Activated T-helper 1 cell treated with Interleukin-2 at 50 U/mL for 16 hours (primary cell): Measurements from ENCODE around the gene NUDT4.
"Not testable (repeated sequence)": the region's sequence is repeated elsewhere in the genome, so short reads cannot be mapped to it uniquely, and the experiment has no call there.

ENCODE experiments used
- DNase-seq: peaks from one replicate; pipeline ENCODE4 v3.0.0-alpha.2; 2020; ENCODE audit warnings: low read depth

NUDT4 gene

DNA sequence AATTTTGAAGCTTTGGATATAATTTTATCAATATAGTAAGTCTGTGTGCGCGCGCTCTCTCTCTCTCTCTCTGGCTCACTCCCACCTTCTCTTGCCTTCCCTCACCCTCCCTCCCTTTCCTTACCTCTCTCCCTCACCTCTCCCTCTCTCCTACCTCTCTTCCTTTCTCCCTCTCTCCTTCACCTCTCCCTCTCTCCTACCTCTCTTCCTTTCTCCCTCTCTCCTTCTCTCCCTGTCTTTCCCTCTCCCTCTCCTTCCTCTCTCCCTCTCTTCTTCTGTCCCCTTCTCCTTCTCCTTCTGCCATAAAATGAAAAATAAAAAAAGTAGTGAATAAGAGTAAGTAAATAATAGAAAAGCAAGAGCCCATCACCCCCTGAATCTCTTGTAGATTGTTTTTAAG, 9.0 kb upstream of the NUDT4 start:
- no peak for DNase-seq

DNA sequence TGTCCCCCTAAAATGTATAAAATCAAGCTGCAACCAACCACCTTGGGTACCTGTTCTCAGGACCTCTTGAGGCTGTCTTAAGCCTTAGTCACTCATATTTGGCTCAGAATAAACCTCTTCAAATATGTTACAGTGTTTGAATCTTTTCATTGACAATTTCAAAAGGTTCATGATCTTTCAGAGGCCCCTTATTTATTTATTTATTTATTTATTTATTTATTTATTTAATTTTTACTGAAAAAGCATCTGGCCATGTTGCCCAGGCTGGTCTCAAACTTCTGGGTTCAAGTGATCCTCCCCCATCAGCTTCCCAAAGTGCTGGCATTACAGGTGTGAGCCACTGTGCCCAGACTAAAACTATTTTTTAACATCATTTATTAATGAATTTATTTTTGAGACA, 8.2 kb upstream of the NUDT4 start:
- no peak for DNase-seq

DNA sequence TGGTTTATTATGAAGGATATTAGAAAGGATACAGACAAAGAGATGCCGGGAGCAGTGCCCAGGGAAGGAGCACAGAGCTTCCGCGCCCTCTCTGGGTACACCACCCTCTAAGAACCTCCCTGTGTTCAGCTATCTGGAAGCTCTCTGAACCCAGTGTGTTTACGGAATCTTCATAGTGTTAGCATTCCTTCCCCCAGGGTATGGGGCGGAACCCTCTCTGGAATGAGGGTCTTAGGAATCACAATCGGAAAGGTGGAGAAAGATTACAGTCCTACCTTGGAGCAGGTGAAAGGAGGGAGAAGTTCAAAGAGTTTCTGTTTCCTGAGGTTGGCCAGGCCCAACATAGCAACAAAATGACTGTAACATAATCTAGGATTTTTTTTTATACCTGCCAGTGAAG, 6.8 kb upstream of the NUDT4 start:
- no peak for DNase-seq

DNA sequence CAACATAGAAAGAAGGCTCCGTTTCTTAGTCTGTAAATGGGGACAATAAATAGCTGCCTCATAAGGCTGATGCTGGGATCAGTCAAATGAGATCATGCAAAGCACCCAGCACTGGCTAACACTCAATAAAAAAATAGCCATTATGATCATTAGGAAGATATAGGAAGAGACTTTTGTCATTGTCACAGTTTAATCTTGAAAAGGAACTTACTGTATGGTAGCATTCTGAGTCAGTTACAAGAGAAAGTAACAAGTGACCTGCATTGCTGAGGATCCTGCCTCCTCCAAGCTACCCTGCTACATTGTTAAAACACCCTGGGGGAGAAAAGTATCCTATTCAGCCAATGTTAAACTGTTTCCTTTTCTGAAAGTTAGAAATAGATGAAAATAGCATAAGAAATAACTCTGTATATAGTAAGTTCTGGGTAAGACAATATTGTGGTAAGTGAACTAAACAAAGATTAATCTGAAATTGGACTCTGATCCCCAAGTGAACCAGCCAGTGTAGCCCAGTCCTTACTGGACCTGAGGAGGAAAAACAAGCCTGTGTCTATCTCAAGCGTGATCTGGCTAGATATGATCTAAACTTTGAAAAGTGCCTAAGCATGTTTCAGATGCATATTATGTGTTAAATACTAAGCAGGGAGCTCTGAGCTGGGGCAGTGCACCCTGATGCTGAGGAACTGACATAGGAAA, 3.6 kb upstream of the NUDT4 start:
- no peak for DNase-seq

DNA sequence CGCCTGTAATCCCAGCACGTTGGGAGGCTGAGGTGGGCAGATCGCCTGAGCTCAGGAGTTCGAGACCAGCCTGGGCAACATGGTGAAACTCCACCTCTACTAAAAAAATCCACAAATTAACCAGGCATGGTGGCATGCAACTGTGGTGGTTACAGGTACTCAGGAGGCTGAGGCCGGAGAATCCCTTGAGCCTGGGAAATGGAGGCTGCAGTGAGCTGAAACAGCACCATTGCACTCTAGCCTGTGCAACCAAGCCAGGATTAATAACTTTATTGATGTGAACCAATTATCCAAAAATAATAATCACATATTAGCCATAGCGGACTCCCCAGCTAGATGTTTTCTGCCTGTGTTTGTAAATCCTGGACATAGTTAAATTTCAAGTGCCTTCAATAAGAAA, 1.8 kb upstream of the NUDT4 start:
- DNase-seq, result no peak

GRCh38 chr12:93376436-93377251, 1.1 kb upstream of the NUDT4 start:
- DNase-seq, result no peak

DNA sequence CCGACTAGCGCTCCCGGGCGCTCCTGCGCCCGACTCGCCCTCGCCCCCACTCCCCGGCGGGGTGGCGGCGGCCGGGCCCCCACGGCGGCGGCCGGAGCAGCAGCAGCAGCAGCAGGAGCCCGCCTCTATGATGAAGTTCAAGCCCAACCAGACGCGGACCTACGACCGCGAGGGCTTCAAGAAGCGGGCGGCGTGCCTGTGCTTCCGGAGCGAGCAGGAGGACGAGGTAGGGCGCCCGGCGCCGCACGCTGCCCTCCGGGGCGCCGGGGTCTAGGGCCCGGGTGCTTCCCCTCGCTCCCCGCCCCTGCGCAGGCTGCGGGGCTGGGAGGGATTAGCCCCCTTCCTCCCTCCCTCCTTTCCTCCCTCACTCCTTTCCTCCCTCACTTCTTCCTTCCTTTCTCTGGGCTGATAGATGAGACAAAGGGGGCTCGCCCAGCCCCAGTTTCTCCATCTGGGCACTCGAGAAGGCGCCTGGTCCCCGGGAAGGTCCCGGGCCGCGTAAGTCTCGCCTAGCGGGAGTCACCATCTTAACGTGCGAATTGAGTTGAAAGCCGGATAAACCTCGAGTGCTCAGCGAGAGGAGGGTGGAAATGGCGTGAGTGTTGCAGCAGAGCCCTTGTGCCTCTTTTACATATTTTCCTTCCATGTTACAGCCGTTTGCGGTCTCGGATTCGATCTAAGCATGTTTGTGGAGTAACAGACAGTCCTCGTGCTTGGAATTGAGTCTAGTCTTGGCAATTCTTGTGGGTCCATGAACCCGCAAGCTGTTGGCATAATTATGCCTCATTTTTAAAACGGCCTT, 672 bp downstream of the NUDT4 start:
- DNase-seq, result peak; percentile 35

DNA sequence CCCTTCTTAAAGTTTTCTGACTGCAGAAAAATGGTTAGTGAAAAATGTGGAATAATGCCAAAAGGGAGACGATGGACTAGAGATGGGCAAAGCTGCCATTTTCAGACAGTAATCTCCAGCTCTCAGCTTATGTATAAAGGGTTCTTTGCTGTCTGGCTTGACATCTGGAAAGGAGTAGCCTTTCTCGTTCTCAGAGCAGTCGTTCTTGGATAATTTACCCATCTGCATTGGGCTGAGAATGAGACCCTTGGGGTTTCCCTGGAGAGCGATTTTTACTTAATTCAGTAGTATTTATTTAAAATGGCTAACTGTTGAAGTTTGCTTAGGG, 1.2 kb downstream of the NUDT4 start:
- DNase-seq, result no peak

- DNase-seq, result no peak
These were observed 1.7 kb downstream of the NUDT4 start for GRCh38 chr12:93379326-93379980.

DNA sequence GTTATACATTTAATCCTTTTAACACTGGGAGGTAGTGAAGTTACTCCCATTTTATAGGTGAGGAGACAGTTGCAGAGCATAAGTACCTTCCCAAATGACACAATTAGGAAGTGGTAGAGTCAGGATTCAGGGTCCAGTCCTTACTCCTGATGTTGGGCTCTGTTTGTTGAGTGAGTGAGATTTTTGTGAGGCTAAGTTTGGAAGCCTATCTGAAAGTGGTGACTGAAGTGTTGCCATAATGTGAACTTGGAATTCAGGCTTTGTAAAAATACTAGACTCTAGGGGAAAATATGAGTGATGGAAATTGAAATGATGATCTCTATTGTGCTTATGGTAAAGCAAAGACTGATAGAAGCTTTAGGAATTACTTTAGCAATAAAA, 2.2 kb downstream of the NUDT4 start:
- no peak for DNase-seq

DNA sequence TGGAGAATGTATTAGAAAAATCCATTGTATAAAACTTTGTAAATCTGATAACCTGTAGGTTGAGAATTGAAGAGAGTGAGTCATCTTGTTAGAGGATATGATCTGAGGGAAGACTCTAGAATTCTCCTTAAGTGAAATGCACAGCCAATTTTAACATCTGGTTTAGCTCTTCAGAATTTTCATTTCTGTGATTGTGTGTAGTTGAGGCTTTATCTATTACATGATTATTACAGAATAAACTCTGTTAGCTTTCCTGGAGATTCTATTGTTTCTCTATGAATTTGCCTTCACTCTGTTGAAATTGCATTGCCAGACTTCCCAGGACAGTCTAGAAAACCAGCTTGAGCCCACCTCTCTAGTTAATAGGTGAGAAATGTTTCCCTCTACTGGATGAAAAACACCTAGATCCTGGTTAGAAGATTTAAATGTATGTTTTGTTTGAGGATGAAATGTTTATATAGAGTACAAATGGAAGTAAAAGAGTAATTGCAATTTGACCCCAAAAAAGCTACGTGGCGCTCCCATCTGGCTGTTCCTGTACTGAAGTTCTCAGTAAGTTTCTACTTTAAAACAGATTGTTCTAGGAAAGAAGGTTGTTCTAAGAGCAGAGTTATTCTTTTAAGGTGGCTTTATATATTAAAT, 2.9 kb downstream of the NUDT4 start:
- DNase-seq, result no peak

DNA sequence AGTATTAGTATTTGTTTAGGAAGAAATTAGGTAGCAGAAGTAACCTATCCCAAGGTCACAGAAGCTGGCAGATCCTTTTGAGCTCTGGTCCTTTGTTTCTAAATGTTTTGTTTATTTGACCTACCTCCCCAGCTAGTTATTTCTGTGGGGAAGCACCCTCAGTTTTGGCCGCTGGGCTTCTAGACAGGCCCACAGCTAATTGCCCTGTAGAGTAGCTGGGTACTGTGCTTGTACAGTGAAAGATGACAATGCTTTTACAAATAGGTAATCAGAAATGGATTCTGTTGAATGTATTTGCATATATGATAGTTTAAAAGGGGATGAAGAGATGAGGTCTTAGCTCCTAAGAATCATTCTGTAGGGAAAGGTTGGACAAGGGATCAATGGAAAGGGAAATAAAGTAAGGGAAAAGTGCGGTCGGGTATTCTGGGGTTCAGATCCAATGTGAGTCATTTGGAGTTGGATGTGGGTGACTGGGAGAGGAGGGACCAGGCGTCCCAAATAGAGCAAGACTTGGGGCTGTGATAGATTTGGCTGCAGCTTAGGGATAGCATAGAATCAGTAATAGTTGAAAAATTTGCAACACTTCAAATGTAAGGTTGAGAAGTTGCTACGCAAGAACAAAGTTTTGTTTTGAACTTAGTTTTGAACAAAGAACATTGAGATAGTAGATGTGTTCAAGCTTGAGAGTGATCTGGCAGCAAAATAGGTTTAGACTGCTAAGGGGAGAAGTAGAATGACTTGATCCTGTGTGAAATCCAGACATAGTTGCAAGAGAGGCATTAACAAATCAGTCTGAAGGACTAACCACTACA, 3.6 kb downstream of the NUDT4 start:
- no peak for DNase-seq

DNA sequence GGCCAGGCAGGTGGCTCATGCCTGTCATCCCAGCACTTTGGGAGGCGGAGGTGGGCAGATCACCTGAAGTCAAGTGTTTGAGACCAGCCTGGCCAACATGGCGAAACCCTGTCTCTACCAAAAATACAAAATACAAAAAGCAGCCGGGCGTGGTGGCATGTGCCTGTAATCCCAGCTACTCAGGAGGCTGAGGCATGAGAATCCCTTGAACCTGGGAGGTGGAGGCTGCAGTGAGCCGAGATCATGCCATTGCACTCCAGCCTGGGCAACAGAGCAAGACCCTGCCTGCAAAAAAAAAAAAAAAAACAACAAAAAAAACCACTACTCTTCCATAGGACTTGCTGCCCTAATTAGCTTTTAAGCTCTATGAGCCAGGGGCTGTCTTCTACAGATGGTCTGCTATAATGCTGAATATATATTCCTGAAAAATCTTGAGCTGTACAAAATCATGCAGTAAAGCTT, 4.3 kb downstream of the NUDT4 start:
- not testable (repeated sequence) for DNase-seq

GRCh38 chr12:93387780-93388179, 10.1 kb downstream of the NUDT4 start:
- no peak for DNase-seq

GRCh38 chr12:93390031-93390430, 12.3 kb downstream of the NUDT4 start:
- no peak for DNase-seq

DNA sequence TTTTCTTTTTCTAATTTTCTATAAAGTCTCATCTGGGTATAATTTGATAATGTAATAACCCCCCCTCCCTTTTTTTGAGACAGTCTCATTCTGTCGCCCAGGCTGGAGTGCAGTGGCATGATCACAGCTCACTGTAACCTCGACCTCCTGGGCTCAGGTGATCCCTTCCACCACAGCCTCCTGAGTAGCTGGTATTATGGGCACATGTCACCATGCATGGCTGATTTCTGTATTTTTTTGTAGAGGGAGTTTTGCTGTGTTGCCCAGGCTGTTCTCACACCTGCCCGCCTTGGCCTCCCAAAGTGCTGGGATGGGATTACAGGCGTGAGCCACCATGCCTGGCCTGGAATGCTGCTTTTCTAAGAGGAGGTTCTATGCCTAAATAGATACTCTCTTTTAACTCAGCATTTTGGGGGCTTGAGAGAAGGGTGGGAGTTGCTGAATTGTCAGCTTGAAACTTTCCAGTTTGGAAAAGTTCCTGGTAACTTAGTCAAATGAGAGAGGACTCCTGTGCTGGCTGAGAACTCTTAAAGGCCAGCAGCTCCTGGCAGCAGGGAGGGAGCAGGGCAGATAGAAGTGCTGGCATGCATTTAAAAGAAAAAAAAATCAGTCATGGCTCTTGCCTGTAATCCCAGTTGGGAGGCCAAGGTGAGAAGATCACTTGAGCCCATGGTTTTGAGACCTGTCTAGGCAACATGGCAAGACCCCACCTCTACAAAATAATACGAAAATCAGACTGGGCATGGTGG, 13.0 kb downstream of the NUDT4 start:
- DNase-seq, result no peak

GRCh38 chr12:93393425-93393824, 15.7 kb downstream of the NUDT4 start:
- DNase-seq, result no peak

GRCh38 chr12:93397412-93397811, 19.7 kb downstream of the NUDT4 start:
- no peak for DNase-seq

GRCh38 chr12:93399183-93399863, 21.6 kb downstream of the NUDT4 start:
- not testable (repeated sequence) for DNase-seq
